LNCAP (cell line): ENCODE data around the gene ATP2B1.

Source experiments
- TF ChIP-seq, protein P1 (sequence below): fragments of 450-650 bp; IDR thresholded peaks from 2 replicates; pipeline ENCODE4 v1.5.1; 2017; ENCODE audit warnings: mild to moderate bottlenecking

ATP2B1 gene

DNA sequence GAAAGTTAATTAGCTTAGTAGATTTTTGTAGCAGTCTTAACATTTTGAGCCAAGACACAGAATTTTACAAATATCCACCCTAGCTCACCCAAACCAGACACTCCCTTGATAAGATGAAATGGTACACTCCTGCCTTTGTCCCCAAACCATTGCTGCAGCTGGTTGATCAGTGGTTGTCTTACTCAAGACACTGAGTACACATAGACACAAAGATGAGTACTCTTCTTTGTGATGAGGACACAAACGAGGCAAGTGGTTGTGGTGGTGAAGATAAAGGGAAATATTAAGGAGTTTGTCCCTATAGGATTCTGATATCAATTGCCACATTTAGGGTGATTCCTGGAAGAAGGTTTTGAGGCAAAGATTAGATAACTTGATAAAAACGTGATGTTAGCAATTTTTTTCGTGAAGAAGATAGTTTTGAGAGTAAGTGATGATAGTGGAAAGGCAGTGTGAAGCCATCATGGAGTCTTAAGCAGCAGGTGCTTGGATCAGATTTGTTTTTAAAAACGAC, 21.4 kb upstream of the ATP2B1 start:
- TF ChIP-seq, protein P1, sequence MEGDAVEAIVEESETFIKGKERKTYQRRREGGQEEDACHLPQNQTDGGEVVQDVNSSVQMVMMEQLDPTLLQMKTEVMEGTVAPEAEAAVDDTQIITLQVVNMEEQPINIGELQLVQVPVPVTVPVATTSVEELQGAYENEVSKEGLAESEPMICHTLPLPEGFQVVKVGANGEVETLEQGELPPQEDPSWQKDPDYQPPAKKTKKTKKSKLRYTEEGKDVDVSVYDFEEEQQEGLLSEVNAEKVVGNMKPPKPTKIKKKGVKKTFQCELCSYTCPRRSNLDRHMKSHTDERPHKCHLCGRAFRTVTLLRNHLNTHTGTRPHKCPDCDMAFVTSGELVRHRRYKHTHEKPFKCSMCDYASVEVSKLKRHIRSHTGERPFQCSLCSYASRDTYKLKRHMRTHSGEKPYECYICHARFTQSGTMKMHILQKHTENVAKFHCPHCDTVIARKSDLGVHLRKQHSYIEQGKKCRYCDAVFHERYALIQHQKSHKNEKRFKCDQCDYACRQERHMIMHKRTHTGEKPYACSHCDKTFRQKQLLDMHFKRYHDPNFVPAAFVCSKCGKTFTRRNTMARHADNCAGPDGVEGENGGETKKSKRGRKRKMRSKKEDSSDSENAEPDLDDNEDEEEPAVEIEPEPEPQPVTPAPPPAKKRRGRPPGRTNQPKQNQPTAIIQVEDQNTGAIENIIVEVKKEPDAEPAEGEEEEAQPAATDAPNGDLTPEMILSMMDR: no peak

DNA sequence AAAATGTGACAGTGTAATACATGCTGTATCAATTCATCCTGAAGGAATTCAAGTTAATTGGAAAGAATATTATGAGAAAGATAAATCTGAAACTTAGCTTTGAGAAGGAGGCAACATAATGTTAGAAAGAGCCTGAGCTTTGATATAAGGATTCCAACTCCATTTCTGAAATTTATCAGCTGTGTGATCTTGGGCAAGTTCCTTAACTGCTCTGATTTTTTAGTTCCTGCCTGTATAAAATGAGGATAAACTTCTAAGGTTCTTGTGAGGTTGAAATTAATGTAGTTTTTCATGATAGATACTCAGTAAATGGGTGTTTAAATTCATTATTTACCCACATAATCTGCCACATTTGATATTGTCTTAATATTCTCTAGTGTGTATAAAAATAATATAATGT, 14.6 kb upstream of the ATP2B1 start:
- TF ChIP-seq, protein P1: no peak

DNA sequence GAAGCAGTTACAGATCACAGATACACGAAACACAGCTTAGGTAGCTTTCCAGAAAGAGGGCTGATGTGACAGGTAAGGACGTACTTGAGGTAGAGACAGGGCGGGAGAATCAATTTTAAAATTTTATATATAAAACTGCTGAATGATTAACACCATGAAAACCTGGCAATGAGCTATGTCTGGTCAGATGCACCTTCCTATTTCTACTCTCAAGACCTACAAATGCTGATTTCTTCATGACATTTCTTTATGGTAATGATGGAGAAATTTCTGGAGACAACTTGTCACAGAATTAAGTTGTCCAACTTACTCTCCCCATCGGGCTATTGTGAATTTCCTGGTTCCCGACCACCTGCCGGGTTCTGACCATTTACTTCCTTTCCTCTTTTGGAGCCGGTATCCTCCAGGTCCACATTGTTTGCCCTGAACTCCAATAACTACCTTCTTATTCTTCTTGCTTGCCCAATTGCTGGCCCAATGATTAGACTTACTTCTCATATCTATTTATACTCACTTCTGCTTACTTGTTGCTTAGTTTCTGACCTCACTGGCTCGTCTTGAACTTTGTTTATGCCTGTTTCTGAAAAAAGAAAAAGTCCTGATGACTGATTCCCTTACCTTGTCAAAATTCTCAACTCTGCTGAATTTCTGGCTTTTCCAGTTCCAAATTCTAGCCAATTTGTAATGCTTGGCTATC, 12.8 kb upstream of the ATP2B1 start:
- TF ChIP-seq, protein P1: no peak

DNA sequence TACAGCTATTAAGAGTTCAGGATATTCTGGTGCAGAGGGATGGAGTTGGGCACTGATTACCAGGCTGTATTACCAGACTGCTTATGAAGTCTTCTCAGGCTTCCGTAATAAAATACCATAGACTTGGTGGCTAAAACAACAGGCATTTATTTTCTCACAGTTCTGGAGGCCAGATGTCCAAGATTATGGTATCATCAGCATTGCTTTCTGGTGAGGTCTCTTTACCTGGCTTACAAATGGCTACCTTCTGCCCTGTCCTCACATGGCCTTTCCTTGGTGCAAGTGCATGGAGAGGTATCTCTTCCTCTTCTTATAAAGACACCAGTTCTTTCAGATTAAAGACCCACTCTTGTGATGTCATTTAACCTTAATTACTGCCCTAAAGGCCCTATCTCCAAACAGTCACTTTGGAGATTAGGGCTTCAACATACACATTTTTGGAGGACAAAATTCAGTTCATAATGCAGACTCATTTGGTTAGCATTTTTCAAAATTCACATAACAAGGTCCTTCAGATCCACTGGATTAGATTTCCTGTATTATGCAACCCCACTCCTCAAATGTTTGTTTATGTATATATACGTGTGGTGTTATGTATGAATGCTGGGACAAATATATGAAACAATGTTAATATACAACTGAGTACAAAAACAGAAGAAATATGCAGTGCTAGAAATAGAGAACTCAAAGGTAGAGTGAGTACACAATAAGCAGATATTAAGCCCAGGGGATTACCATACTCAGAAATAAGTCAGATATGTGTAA, 9.3 kb upstream of the ATP2B1 start:
- TF ChIP-seq, protein P1: no peak

DNA sequence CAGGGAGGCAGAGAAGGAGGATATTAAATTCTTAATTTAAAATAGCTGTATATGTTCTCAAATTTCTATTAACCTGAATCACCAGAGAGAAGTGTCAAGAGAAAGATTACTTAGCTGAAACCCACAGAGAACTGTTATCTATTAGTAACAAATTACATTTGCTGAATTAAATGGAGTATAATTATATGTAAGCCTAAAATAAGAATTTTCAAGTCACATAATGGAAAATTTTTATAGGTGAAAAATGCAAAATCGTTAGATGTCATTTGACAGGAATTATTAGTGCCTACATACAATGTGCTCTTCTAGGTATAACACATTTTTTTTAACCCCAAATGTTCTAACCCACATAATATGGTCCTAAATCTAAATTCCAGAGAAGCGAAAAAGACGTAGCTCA, 4.1 kb upstream of the ATP2B1 start:
- TF ChIP-seq, protein P1: no peak

DNA sequence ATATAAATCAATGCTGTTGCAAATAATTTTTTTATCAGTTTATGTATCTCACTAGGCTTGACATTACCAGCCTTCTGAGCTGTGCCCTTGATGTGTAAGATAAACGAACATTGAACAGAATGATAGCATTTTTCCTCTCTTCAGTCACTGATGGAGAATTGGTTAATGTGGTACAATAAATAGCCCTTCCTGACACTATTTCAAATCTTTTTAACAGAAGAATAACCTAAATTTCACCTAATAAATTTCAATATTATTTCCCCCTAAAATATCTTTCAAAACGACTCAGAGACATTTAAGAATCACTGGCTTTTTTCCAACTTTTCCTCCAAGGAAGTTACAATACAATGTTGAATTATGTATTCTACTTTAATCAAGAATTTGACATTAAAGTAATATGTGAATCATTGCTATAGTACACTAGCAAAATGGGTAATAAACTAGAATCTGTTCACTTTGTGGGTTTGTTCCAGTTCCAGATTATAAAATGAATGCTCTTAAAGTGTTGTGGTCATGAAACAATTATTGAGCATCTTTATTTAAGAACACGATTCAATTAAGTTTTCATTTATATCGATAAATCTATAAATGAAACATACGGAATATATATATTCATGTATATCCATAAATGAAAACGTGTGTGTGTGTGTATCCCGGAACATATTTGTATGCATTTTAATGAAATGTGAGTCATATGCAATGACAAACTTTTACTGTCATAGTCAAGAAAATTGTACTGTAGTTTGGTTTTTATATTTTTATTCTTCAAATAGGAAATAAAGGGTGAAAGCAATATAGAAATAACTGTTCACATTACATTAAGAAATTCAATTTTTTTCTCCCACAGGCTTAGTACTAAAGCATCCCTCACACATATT, 2.5 kb upstream of the ATP2B1 start:
- TF ChIP-seq, protein P1: no peak
